ENCODE measurements around the gene GSDME. TPM values are rescaled to one million over a fixed set of nuclear protein-coding genes. Genes with fewer than 3 reads are reported as not detected.

Gene GSDME
- 29.4 to 38.0 TPM (median 32.6 TPM) in 5 replicates for total RNA-seq (2022; extraction: Qiagen RNA extraction; ENCODE audit: low read depth)

DNA sequence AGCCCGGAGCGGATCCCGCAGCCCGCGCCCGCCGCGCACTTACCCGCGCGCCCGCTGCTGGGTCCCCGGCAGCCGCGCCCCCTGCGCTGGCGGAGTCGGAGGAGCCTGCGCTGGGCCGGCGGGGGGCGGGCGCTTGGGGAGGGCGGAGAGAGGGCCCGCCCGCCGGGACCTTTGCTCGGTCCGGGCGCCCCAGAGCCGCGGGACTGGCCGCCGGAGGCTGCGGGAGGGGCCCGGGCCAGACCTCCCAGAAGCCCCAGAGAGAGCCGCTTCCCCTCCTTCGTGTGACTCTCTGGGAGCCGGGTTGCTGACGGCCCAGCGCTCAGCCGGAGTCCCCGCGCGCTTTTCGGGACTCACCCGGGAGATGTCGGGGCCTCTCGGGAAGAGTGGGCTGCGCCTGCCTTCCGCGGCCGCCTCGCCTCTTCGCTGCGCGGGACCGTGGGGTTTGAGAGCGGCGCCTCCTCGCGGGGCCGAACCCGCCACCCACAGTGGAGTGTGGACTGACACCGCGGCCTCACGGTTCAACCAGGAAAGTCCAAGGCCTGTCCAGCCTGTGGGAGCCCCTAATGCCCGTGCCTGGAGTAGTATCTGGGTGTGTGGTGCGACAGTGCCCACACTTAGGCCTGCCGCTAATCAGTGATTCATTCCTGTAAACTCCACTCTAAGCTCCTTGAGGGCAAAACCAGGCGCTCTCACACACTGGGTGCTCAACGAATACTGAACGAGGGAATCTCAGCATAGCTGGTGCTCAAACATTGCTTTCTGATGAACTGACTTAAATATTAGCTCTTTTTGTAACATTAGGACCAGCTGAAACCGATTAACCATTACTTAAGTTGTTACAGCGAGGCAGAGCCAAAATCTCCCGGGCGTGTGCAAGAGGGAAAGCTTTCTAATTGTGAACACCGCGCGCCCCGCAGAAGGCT, at the start of gene GSDME:
Gene GSDME, minus strand, starts transcription at position 112 of the 923 bp plus-strand sequence. CDS start 7,690 bp downstream, outside the sequence.

Other genes starting within 250 kb of the GSDME start
- gene PALS2, start 184.0 kb downstream of the GSDME start, total RNA-seq (2022; extraction: Qiagen RNA extraction; ENCODE audit: low read depth), result 19.5 to 76.1 TPM (median 29.4 TPM) in 5 replicates
- 10.3 to 14.2 TPM (median 12.4 TPM) in 5 replicates for gene OSBPL3, start 222.7 kb upstream of the GSDME start, total RNA-seq (2022; extraction: Qiagen RNA extraction; ENCODE audit: low read depth)